Measurements from ENCODE around the gene EYA3.
A peak's percentile ranks its signal among the peaks of the same experiment; 100 is the strongest.
"Not testable (repeated sequence)": the region's sequence is repeated elsewhere in the genome, so short reads cannot be mapped to it uniquely, and the experiment has no call there.

EYA3 gene

GRCh38 chr1:28021064-28021463, 67.3 kb downstream of the EYA3 start:
- TF ChIP-seq ISL1 (CRISPR knock-in tag; IDR thresholded peaks at IDR 0.05), result no peak
- no peak for TF ChIP-seq PPARA (CRISPR knock-in tag; IDR thresholded peaks at IDR 0.05; ENCODE audit: borderline replicate concordance)
- no peak for TF ChIP-seq TOX (CRISPR knock-in tag; IDR thresholded peaks at IDR 0.05; ENCODE audit: borderline replicate concordance)
- no peak for TF ChIP-seq GLIS3 (CRISPR knock-in tag; IDR thresholded peaks at IDR 0.05)
- TF ChIP-seq, protein P1, sequence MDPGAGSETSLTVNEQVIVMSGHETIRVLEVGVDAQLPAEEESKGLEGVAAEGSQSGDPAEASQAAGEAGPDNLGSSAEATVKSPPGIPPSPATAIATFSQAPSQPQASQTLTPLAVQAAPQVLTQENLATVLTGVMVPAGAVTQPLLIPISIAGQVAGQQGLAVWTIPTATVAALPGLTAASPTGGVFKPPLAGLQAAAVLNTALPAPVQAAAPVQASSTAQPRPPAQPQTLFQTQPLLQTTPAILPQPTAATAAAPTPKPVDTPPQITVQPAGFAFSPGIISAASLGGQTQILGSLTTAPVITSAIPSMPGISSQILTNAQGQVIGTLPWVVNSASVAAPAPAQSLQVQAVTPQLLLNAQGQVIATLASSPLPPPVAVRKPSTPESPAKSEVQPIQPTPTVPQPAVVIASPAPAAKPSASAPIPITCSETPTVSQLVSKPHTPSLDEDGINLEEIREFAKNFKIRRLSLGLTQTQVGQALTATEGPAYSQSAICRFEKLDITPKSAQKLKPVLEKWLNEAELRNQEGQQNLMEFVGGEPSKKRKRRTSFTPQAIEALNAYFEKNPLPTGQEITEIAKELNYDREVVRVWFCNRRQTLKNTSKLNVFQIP (CRISPR knock-in tag; IDR thresholded peaks at IDR 0.05; ENCODE audit: borderline replicate concordance, low read depth), result no peak
- TF ChIP-seq, protein P2, sequence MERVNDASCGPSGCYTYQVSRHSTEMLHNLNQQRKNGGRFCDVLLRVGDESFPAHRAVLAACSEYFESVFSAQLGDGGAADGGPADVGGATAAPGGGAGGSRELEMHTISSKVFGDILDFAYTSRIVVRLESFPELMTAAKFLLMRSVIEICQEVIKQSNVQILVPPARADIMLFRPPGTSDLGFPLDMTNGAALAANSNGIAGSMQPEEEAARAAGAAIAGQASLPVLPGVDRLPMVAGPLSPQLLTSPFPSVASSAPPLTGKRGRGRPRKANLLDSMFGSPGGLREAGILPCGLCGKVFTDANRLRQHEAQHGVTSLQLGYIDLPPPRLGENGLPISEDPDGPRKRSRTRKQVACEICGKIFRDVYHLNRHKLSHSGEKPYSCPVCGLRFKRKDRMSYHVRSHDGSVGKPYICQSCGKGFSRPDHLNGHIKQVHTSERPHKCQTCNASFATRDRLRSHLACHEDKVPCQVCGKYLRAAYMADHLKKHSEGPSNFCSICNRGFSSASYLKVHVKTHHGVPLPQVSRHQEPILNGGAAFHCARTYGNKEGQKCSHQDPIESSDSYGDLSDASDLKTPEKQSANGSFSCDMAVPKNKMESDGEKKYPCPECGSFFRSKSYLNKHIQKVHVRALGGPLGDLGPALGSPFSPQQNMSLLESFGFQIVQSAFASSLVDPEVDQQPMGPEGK (CRISPR knock-in tag; IDR thresholded peaks at IDR 0.05; ENCODE audit: borderline replicate concordance), result no peak
- TF ChIP-seq CSDC2 (CRISPR knock-in tag; IDR thresholded peaks at IDR 0.05), result no peak
- no peak for TF ChIP-seq SNAI2 (CRISPR knock-in tag; IDR thresholded peaks at IDR 0.05)
- TF ChIP-seq ZC3H10 (CRISPR knock-in tag; IDR thresholded peaks at IDR 0.05), result no peak
- TF ChIP-seq, protein P3, sequence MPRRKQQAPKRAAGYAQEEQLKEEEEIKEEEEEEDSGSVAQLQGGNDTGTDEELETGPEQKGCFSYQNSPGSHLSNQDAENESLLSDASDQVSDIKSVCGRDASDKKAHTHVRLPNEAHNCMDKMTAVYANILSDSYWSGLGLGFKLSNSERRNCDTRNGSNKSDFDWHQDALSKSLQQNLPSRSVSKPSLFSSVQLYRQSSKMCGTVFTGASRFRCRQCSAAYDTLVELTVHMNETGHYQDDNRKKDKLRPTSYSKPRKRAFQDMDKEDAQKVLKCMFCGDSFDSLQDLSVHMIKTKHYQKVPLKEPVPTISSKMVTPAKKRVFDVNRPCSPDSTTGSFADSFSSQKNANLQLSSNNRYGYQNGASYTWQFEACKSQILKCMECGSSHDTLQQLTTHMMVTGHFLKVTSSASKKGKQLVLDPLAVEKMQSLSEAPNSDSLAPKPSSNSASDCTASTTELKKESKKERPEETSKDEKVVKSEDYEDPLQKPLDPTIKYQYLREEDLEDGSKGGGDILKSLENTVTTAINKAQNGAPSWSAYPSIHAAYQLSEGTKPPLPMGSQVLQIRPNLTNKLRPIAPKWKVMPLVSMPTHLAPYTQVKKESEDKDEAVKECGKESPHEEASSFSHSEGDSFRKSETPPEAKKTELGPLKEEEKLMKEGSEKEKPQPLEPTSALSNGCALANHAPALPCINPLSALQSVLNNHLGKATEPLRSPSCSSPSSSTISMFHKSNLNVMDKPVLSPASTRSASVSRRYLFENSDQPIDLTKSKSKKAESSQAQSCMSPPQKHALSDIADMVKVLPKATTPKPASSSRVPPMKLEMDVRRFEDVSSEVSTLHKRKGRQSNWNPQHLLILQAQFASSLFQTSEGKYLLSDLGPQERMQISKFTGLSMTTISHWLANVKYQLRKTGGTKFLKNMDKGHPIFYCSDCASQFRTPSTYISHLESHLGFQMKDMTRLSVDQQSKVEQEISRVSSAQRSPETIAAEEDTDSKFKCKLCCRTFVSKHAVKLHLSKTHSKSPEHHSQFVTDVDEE (CRISPR knock-in tag; IDR thresholded peaks at IDR 0.05), result no peak
- TF ChIP-seq BACH2 (CRISPR knock-in tag; IDR thresholded peaks at IDR 0.05; ENCODE audit: borderline replicate concordance), result no peak
- TF ChIP-seq CSRNP3 (CRISPR knock-in tag; IDR thresholded peaks at IDR 0.05), result no peak
- no peak for TF ChIP-seq ARNTL (CRISPR knock-in tag; IDR thresholded peaks at IDR 0.05; ENCODE audit: borderline replicate concordance, low read depth)
- ATAC-seq, result no peak

DNA sequence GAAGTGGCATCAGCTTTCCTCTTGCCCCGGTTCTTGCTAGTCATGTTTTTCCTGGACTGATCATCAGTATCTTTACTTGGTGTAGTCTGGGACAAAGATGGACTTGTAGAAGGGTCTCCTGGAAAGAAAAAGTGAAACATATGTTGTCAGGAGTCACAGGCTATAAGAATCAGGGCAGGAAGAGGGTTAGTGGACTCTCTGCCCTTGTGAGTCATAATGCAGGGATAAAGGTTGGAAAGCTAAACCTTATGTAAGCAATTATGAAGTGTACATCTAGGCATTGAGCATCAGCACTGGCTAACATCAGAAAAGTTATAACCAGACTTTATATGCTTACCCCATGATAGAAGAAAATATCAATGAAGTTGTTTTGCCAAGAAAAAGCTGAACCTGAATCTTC, 77.4 kb downstream of the EYA3 start:
- TF ChIP-seq BACH2 (CRISPR knock-in tag; IDR thresholded peaks at IDR 0.05; ENCODE audit: borderline replicate concordance) (no peak), ZNF565 (CRISPR knock-in tag; conservative IDR thresholded peaks at IDR 0.05; ENCODE audit: low read depth) (no peak), TOX (CRISPR knock-in tag; IDR thresholded peaks at IDR 0.05; ENCODE audit: borderline replicate concordance) (no peak), PPARA (CRISPR knock-in tag; IDR thresholded peaks at IDR 0.05; ENCODE audit: borderline replicate concordance) (no peak), SNAI2 (CRISPR knock-in tag; IDR thresholded peaks at IDR 0.05) (no peak), GLIS3 (CRISPR knock-in tag; IDR thresholded peaks at IDR 0.05) (no peak), ZNF70 (CRISPR knock-in tag; IDR thresholded peaks at IDR 0.05) (no peak)
- TF ChIP-seq, protein P1 (CRISPR knock-in tag; IDR thresholded peaks at IDR 0.05; ENCODE audit: borderline replicate concordance, low read depth), result no peak
- TF ChIP-seq, protein P4, sequence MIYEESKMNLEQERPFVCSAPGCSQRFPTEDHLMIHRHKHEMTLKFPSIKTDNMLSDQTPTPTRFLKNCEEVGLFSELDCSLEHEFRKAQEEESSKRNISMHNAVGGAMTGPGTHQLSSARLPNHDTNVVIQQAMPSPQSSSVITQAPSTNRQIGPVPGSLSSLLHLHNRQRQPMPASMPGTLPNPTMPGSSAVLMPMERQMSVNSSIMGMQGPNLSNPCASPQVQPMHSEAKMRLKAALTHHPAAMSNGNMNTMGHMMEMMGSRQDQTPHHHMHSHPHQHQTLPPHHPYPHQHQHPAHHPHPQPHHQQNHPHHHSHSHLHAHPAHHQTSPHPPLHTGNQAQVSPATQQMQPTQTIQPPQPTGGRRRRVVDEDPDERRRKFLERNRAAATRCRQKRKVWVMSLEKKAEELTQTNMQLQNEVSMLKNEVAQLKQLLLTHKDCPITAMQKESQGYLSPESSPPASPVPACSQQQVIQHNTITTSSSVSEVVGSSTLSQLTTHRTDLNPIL (CRISPR knock-in tag; IDR thresholded peaks at IDR 0.05; ENCODE audit: low read depth), result no peak
- ATAC-seq, result peak; percentile 47; the same call in 2 of the 3 replicates

- ATAC-seq, result not testable (repeated sequence)
These were observed 85.3 kb downstream of the EYA3 start for GRCh38 chr1:28003117-28003516.

- no peak for ATAC-seq
- TF ChIP-seq TOX (CRISPR knock-in tag; IDR thresholded peaks at IDR 0.05; ENCODE audit: borderline replicate concordance) (no peak), BACH2 (CRISPR knock-in tag; IDR thresholded peaks at IDR 0.05; ENCODE audit: borderline replicate concordance) (no peak), ZNF70 (CRISPR knock-in tag; IDR thresholded peaks at IDR 0.05) (no peak), GLIS3 (CRISPR knock-in tag; IDR thresholded peaks at IDR 0.05) (no peak), TCF4 (CRISPR knock-in tag; IDR thresholded peaks at IDR 0.05; ENCODE audit: borderline replicate concordance) (no peak), ZFP3 (CRISPR knock-in tag; IDR thresholded peaks at IDR 0.05) (no peak), SNAI2 (CRISPR knock-in tag; IDR thresholded peaks at IDR 0.05) (no peak), ARNTL (CRISPR knock-in tag; IDR thresholded peaks at IDR 0.05; ENCODE audit: borderline replicate concordance, low read depth) (no peak), RARB (CRISPR knock-in tag; IDR thresholded peaks at IDR 0.05) (no peak)
- TF ChIP-seq, protein P1 (CRISPR knock-in tag; IDR thresholded peaks at IDR 0.05; ENCODE audit: borderline replicate concordance, low read depth), result no peak
- TF ChIP-seq, protein P2 (CRISPR knock-in tag; IDR thresholded peaks at IDR 0.05; ENCODE audit: borderline replicate concordance), result no peak
These were observed 85.8 kb downstream of the EYA3 start for GRCh38 chr1:28002600-28002999.

Data from SK-N-SH treated with all-trans-retinoic acid at 6 μM for 48 hours (cell line).